Raji (cell line): ENCODE measurements around the gene CEACAM6.

Experiments used
- POLR2A ChIP-seq: IDR thresholded peaks from 2 replicates; pipeline ENCODE4 v1.6.1; 2011; ENCODE audit warnings: low read depth, low read length, control low read depth; ENCODE audit not compliant: insufficient read depth

CEACAM6 gene

GRCh38 chr19:41740415-41741243, 14.7 kb upstream of the CEACAM6 start:
- no peak for TF ChIP-seq POLR2A

- no peak for TF ChIP-seq POLR2A
These were observed 14.1 kb upstream of the CEACAM6 start for GRCh38 chr19:41741244-41741554.

- no peak for TF ChIP-seq POLR2A
These were observed 10.5 kb upstream of the CEACAM6 start for GRCh38 chr19:41744850-41745249.

GRCh38 chr19:41745756-41746155, 9.6 kb upstream of the CEACAM6 start:
- TF ChIP-seq POLR2A, result no peak

GRCh38 chr19:41746593-41747227, 8.6 kb upstream of the CEACAM6 start:
- no peak for TF ChIP-seq POLR2A

- no peak for TF ChIP-seq POLR2A
These were observed 7.3 kb upstream of the CEACAM6 start for GRCh38 chr19:41748012-41748411.

GRCh38 chr19:41753159-41753558, 2.2 kb upstream of the CEACAM6 start:
- no peak for TF ChIP-seq POLR2A

GRCh38 chr19:41753936-41754529, 1.3 kb upstream of the CEACAM6 start:
- TF ChIP-seq POLR2A, result no peak

GRCh38 chr19:41758846-41759245, 3.5 kb downstream of the CEACAM6 start:
- no peak for TF ChIP-seq POLR2A

- no peak for TF ChIP-seq POLR2A
These were observed 11.8 kb downstream of the CEACAM6 start for GRCh38 chr19:41767115-41767514.

GRCh38 chr19:41769608-41770007, 14.3 kb downstream of the CEACAM6 start:
- no peak for TF ChIP-seq POLR2A

- TF ChIP-seq POLR2A, result no peak
These were observed 16.1 kb downstream of the CEACAM6 start for GRCh38 chr19:41771410-41771809.

- TF ChIP-seq POLR2A, result no peak
These were observed 19.2 kb downstream of the CEACAM6 start for GRCh38 chr19:41774515-41774980.

- no peak for TF ChIP-seq POLR2A
These were observed 21.4 kb downstream of the CEACAM6 start for GRCh38 chr19:41776700-41777099.

- TF ChIP-seq POLR2A, result no peak
These were observed 28.3 kb downstream of the CEACAM6 start for GRCh38 chr19:41783612-41784011.

- TF ChIP-seq POLR2A, result no peak
These were observed 29.0 kb downstream of the CEACAM6 start for GRCh38 chr19:41784312-41784711.
